Calu3 (cell line): ENCODE results near the gene MSX2. TPM values are rescaled to one million over a fixed set of nuclear protein-coding genes. Genes with fewer than 3 reads are reported as not detected.

Experiments
- BruUV-seq: library from RNA; stranded (reverse); fragments of 400-500 nt; replicated peaks from 2 replicates; lab custom pipeline; 2021; lab: Mats Ljungman, UMichigan
- CTCF ChIA-PET: fragments of 300-600 bp; sonication (Branson Sonifier 250); formaldehyde crosslinking; loops from one replicate; lab custom pipeline; 2022; ENCODE audit warnings: antibody characterized with exemption; lab: Charles Lee
- DNase-seq: peaks from one replicate; pipeline ENCODE4 v3.0.0; 2022
- H3K27ac Mint-ChIP-seq: one replicate; pipeline ENCODE4 v1.8.0; 2022; ENCODE audit warnings: mixed read lengths; ENCODE audit not compliant: unreplicated experiment
- H3K27me3 Mint-ChIP-seq: one replicate; pipeline ENCODE4 v1.8.0; 2022; ENCODE audit warnings: mixed read lengths; ENCODE audit not compliant: unreplicated experiment
- H3K36me3 Mint-ChIP-seq: one replicate; pipeline ENCODE4 v1.8.0; 2022; ENCODE audit warnings: mild to moderate bottlenecking, moderate library complexity, mixed read lengths; ENCODE audit not compliant: insufficient read depth, unreplicated experiment
- H3K4me1 Mint-ChIP-seq: one replicate; pipeline ENCODE4 v1.8.0; 2022; ENCODE audit warnings: mild to moderate bottlenecking, low read depth, mixed read lengths; ENCODE audit not compliant: unreplicated experiment
- H3K4me3 Mint-ChIP-seq: one replicate; pipeline ENCODE4 v1.8.0; 2022; ENCODE audit warnings: mild to moderate bottlenecking, low read depth, moderate library complexity, mixed read lengths; ENCODE audit not compliant: unreplicated experiment
- H3K9me3 Mint-ChIP-seq: one replicate; pipeline ENCODE4 v1.8.0; 2022; ENCODE audit warnings: low read depth, mixed read lengths; ENCODE audit not compliant: unreplicated experiment
- intact Hi-C: fragments of 100-400 bp; cut with micrococcal nuclease; formaldehyde crosslinking; loops from one replicate; pipeline ENCODE4 v1.10.0; 2022; ENCODE audit not compliant: unreplicated experiment
- total RNA-seq: library from RNA; stranded (reverse); gene quantifications from 2 replicates; pipeline ENCODE4 v1.2.3, GENCODE V29; 2022
- TF ChIP-seq, protein P1 (sequence below): fragments of 200-600 bp; IDR thresholded peaks from one replicate; pipeline ENCODE4 v1.8.0; 2022; ENCODE audit warnings: antibody characterized with exemption; ENCODE audit not compliant: unreplicated experiment

The MSX2 gene
- total RNA-seq, 1 experiment from 2014 or later = 8.4 TPM

DNA sequence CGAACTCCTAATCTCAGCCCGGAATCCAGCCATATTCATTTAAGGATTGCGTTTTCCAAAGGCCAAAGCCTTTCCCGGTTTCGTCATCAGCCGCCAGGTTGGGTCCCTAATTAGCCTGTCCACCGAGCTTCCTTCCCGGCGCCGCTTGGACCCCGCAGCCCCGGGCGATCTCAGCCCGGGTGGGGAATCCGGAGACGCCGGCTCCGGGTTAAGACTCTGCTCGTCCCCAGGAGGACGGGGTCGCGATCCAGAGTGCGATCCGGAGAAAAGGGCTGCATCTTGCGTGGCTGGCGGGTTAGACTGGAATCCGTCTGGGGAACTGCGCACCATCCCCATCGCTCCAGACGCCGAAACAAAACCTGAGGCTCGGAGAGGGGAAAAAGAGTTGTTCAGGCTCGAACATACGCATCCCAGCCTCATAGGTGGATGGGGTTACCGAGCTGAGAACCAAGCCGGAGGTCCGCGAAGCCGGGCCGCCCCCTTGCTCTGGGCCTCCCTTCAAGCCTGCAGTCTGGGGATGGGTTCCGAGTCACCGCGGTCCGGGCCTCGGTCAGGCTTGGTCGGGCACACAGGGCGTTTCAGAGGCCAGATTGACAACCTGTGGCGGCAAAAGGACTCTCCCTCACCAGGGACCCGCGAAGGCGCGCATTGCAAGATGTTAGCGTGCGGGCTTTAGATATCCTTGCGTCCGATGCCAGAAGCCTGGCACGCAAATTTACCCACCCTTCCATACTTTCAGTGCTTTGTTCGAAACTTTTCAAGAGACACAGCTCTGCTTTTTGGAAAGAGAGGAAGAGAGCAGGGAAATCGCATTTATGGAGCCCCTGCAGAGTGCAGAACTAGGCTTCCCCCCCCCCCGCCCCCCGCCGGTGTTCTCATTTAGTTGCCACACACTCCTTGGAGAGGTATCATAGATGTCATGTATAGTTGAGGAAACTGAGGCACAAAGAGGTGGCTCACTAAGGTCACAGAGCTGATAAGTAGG is 7.9 kb downstream of the MSX2 start:
- Mint-ChIP-seq H3K4me3 (no peak overlapping the region), H3K4me1 (peaks cover 20% of the 10 kb centered on the region), H3K9me3 (no peaks in the 10 kb centered on the region), H3K27me3 (peaks cover 27% of the 10 kb centered on the region), H3K36me3 (peaks cover 5% of the 10 kb centered on the region), H3K27ac (no peak overlapping the region)
- no TSS peak for BruUV-seq
- intact Hi-C loops = no loop called here
- CTCF ChIA-PET = interaction anchor here (0.6 to 1.1 kb wide), 2 partner anchors 195 to 313 kb away, joined by 3 read pairs; no protein-coding TSS in a partner anchor
- TF ChIP-seq, protein P1, sequence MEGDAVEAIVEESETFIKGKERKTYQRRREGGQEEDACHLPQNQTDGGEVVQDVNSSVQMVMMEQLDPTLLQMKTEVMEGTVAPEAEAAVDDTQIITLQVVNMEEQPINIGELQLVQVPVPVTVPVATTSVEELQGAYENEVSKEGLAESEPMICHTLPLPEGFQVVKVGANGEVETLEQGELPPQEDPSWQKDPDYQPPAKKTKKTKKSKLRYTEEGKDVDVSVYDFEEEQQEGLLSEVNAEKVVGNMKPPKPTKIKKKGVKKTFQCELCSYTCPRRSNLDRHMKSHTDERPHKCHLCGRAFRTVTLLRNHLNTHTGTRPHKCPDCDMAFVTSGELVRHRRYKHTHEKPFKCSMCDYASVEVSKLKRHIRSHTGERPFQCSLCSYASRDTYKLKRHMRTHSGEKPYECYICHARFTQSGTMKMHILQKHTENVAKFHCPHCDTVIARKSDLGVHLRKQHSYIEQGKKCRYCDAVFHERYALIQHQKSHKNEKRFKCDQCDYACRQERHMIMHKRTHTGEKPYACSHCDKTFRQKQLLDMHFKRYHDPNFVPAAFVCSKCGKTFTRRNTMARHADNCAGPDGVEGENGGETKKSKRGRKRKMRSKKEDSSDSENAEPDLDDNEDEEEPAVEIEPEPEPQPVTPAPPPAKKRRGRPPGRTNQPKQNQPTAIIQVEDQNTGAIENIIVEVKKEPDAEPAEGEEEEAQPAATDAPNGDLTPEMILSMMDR = no peak
- no peak for DNase-seq

DNA sequence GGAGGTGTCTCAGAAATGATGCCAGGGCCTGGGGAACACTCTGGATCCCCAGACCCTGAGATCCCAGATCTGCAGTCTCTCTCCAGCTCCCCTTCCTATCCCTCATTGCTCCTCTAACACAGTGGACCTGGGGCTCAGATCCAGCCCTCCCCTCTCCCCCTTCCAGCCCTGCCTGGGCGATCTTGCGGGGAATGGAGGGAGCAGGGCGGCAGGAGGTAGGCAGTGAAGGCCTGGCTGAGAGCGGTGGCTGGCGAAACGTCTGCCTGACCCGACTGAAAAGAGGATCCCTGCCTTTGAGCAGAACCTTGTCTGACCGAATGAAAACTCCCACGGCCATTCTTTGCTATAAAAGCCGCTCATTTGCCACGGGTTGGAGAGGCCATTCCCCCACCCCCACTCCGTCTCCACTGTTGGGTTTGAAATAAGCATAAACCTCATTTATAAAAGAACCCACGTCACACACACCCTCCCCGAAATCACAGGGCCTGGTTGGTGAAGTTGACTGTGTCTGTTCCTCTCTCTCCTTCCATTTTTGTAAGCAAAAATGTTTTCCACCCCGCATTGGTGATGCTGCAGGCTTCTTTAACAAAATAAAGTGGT is 8.8 kb downstream of the MSX2 start:
- peaks cover 5% of the 10 kb centered on the region for H3K36me3 Mint-ChIP-seq
- no TSS peak for BruUV-seq
- H3K4me1 Mint-ChIP-seq = peaks cover 14% of the 10 kb centered on the region
- TF ChIP-seq, protein P1 = no peak
- H3K27me3 Mint-ChIP-seq = peaks cover 27% of the 10 kb centered on the region
- intact Hi-C loops = no loop called here
- no peaks in the 10 kb centered on the region for H3K9me3 Mint-ChIP-seq
- no peak overlapping the region for H3K27ac Mint-ChIP-seq
- no peak overlapping the region for H3K4me3 Mint-ChIP-seq
- CTCF ChIA-PET = interaction anchor here (0.6 to 1.1 kb wide), 3 partner anchors 9 to 314 kb away, joined by 3 read pairs; partner anchors contain the start of gene MSX2
- DNase-seq = no peak

DNA sequence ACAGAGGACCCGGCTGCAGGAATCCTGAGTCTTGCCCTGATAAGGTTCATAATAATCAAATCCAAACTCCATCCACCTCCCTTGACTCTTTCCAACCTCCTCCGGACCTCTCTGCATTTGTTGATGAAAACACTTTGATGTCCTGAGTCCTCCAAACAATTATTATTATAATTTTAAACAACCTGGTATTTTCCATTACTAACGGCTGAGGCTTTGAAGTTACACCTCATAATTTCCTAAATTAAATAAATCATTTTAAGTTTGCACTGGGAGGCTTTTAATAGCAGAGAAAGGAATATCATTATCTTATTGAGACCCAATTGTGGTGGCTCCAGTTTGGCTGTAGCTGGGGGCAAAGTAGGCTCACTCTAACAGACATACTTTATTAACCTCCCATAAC is 9.5 kb downstream of the MSX2 start:
- BruUV-seq = no TSS peak
- Mint-ChIP-seq H3K27ac (no peak overlapping the region), H3K36me3 (peaks cover 5% of the 10 kb centered on the region), H3K9me3 (no peaks in the 10 kb centered on the region), H3K4me1 (peaks cover 14% of the 10 kb centered on the region), H3K27me3 (peaks cover 27% of the 10 kb centered on the region), H3K4me3 (no peak overlapping the region)
- DNase-seq = no peak
- CTCF ChIA-PET = no interaction called here
- TF ChIP-seq, protein P1 = no peak
- intact Hi-C loops = no loop called here

DNA sequence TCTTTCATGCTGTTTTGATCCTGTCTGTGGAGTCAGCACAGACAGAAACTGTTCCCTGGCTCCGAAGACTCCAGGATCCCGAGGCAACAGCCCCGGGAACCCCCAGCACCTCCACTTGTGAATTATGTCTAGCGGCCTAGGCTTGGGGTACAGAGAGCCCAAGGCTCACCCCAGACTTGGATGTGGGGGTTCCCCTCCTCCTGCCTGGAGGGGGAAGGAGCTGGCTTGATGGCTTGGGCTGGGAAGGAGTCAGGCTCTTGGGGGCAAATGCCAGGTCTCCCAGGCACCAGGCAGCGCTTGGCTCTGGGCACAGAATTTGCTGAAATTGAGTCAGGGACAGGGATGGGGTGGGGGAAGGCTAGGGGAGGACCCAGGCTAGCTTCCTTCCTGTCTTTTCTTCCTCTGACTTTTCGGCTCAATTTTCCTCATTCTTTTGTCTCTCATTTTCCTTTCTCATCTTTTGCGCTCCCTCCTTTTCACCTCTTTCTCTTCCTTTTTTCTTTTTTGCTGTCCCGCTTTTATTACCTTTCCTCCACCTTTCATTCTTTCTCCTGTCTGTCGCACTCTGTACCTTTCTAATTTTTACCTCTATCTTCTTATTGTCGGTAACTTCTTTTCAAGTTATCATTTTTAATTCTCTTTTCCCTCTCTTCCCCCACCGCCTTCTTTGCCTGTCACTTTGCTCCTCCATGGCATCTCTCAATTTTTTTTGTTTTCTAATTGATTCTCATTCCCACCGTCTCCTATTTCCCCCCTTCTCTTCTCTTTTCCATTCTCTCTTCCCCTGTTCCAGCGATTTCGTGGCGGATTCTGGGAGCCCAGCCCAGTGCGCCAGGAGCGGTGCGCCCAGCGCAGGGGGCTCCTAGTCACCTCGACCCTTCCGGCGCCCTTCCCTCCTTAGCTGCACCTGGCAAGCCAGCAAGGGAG is 10.5 kb downstream of the MSX2 start:
- Mint-ChIP-seq H3K9me3 (no peaks in the 10 kb centered on the region), H3K4me3 (peak overlapping the region; percentile 84), H3K27me3 (peaks cover 27% of the 10 kb centered on the region), H3K27ac (no peak overlapping the region), H3K36me3 (peaks cover 5% of the 10 kb centered on the region), H3K4me1 (peaks cover 14% of the 10 kb centered on the region)
- no peak for DNase-seq
- intact Hi-C loops = loop anchor here (1.0 kb wide), 1 partner anchor 408 kb away; no protein-coding TSS in a partner anchor
- TF ChIP-seq, protein P1 = no peak
- CTCF ChIA-PET = interaction anchor here (0.6 to 2.9 kb wide), 2 partner anchors 10 to 315 kb away, joined by 4 to 21 read pairs; partner anchors contain the start of gene MSX2
- no TSS peak for BruUV-seq
